Measurements from ENCODE around the gene POLE. TPM values are rescaled to one million over a fixed set of nuclear protein-coding genes. Genes with fewer than 3 reads are reported as not detected.

Gene POLE
- total RNA-seq, 1 donor from 2014 or later, result 72.5 TPM

- H3K27me3 Mint-ChIP-seq (ENCODE audit: unreplicated experiment), result peaks cover 22% of the 10 kb centered on the region
- peaks cover 21% of the 10 kb centered on the region for H3K4me1 Mint-ChIP-seq (ENCODE audit: unreplicated experiment)
- DNase-seq (ENCODE audit: extremely low spot score, unreplicated experiment), result no peak
- H3K4me3 Mint-ChIP-seq (ENCODE audit: unreplicated experiment), result no peak overlapping the region
- H3K27ac Mint-ChIP-seq (ENCODE audit: unreplicated experiment), result no peak overlapping the region
- no peak for TF ChIP-seq CTCF (IDR thresholded peaks at IDR 0.05)
- no peaks in the 10 kb centered on the region for H3K9me3 Mint-ChIP-seq (ENCODE audit: unreplicated experiment)
- H3K36me3 Mint-ChIP-seq (ENCODE audit: unreplicated experiment), result peaks cover 7% of the 10 kb centered on the region
These were observed 66.8 kb downstream of the POLE start for GRCh38 chr12:132620113-132620898.

- Mint-ChIP-seq H3K27ac (ENCODE audit: unreplicated experiment) (no peak overlapping the region), H3K36me3 (ENCODE audit: unreplicated experiment) (no peaks in the 10 kb centered on the region), H3K27me3 (ENCODE audit: unreplicated experiment) (peaks cover 25% of the 10 kb centered on the region), H3K9me3 (ENCODE audit: unreplicated experiment) (no peaks in the 10 kb centered on the region), H3K4me1 (ENCODE audit: unreplicated experiment) (peaks cover 24% of the 10 kb centered on the region), H3K4me3 (ENCODE audit: unreplicated experiment) (no peak overlapping the region)
- no peak for TF ChIP-seq CTCF (IDR thresholded peaks at IDR 0.05)
- DNase-seq (ENCODE audit: extremely low spot score, unreplicated experiment), result no peak
These were observed 67.6 kb downstream of the POLE start for GRCh38 chr12:132619386-132620112.

GRCh38 chr12:132619071-132619385 lies 68.1 kb downstream of the POLE start:
- peaks cover 24% of the 10 kb centered on the region for H3K4me1 Mint-ChIP-seq (ENCODE audit: unreplicated experiment)
- H3K36me3 Mint-ChIP-seq (ENCODE audit: unreplicated experiment), result no peaks in the 10 kb centered on the region
- H3K9me3 Mint-ChIP-seq (ENCODE audit: unreplicated experiment), result no peaks in the 10 kb centered on the region

GRCh38 chr12:132618683-132619043 lies 68.5 kb downstream of the POLE start, which contains the start of gene P2RX2:
Gene P2RX2, plus strand, starts transcription at chr12:132618776. Its CDS starts 41 bp downstream, at chr12:132618817.
- TF ChIP-seq CTCF (IDR thresholded peaks at IDR 0.05), result no peak
- no peak for DNase-seq (ENCODE audit: extremely low spot score, unreplicated experiment)
- peaks cover 24% of the 10 kb centered on the region for H3K4me1 Mint-ChIP-seq (ENCODE audit: unreplicated experiment)
- H3K4me3 Mint-ChIP-seq (ENCODE audit: unreplicated experiment), result peak within 1 kb of the TSS; percentile 44
- H3K9me3 Mint-ChIP-seq (ENCODE audit: unreplicated experiment), result no peaks in the 10 kb centered on the region
- H3K27ac Mint-ChIP-seq (ENCODE audit: unreplicated experiment), result no peak within 1 kb of the TSS
- no peaks in the 10 kb centered on the region for H3K36me3 Mint-ChIP-seq (ENCODE audit: unreplicated experiment)
- peaks cover 25% of the 10 kb centered on the region for H3K27me3 Mint-ChIP-seq (ENCODE audit: unreplicated experiment)

More at GRCh38 chr12:132619071-132619385, 68.1 kb downstream of the POLE start:
- DNase-seq (ENCODE audit: extremely low spot score, unreplicated experiment), result no peak
- Mint-ChIP-seq H3K27ac (ENCODE audit: unreplicated experiment) (no peak overlapping the region), H3K27me3 (ENCODE audit: unreplicated experiment) (peaks cover 25% of the 10 kb centered on the region), H3K4me3 (ENCODE audit: unreplicated experiment) (no peak overlapping the region)
- TF ChIP-seq CTCF (IDR thresholded peaks at IDR 0.05), result no peak

Data from osteocyte (in vitro differentiated cells).